ENCODE data around the gene MT1H.

DNA sequence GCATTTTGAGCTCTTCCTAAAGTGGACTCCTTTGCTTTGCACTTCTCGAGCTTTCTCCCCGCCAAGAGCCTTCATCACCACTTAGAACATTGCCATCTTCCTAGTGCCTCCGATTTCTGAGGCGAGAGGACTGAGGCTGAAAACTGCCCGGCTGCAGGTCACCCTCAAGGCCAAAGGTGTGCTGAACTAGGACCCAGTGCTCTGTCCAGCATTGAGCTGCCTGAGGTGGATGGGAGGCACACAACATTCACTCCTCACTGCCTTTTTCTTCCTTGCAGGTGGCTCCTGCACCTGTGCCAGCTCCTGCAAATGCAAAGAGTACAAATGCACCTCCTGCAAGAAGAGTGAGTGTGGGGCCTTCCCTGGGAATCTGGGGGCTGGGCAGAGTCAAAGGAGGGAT lies 25.8 kb upstream of the MT1H start:
- TF ChIP-seq POLR2A (IDR thresholded peaks at IDR 0.05): no peak
- TF ChIP-seq, protein P1, sequence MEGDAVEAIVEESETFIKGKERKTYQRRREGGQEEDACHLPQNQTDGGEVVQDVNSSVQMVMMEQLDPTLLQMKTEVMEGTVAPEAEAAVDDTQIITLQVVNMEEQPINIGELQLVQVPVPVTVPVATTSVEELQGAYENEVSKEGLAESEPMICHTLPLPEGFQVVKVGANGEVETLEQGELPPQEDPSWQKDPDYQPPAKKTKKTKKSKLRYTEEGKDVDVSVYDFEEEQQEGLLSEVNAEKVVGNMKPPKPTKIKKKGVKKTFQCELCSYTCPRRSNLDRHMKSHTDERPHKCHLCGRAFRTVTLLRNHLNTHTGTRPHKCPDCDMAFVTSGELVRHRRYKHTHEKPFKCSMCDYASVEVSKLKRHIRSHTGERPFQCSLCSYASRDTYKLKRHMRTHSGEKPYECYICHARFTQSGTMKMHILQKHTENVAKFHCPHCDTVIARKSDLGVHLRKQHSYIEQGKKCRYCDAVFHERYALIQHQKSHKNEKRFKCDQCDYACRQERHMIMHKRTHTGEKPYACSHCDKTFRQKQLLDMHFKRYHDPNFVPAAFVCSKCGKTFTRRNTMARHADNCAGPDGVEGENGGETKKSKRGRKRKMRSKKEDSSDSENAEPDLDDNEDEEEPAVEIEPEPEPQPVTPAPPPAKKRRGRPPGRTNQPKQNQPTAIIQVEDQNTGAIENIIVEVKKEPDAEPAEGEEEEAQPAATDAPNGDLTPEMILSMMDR (IDR thresholded peaks at IDR 0.05): no peak

Data from testis (tissue), 2 donors.